Measurements from ENCODE around the gene GTF2H1.
"Not testable (repeated sequence)": the region's sequence is repeated elsewhere in the genome, so short reads cannot be mapped to it uniquely, and the experiment has no call there.

Gene GTF2H1

GRCh38 chr11:18383388-18384156, 61.2 kb downstream of the GTF2H1 start:
- peak; percentile 84 for DNase-seq

- no peak for DNase-seq
Measured at GRCh38 chr11:18384157-18384641, 61.8 kb downstream of the GTF2H1 start.

- no peak for DNase-seq
Measured at GRCh38 chr11:18390088-18390487, 67.7 kb downstream of the GTF2H1 start.

GRCh38 chr11:18392434-18393321, 70.3 kb downstream of the GTF2H1 start:
- DNase-seq = no peak

GRCh38 chr11:18393581-18394274, 71.4 kb downstream of the GTF2H1 start:
- DNase-seq = no peak

- DNase-seq = peak; percentile 98
Measured at GRCh38 chr11:18394275-18394927, 72.0 kb downstream of the GTF2H1 start, which contains the start of gene LDHA. Gene LDHA, plus strand, starts transcription at chr11:18394563. Its CDS starts 2,280 bp downstream, at chr11:18396843.

GRCh38 chr11:18394928-18395734, 72.8 kb downstream of the GTF2H1 start:
- no peak for DNase-seq

GRCh38 chr11:18395735-18396504, 73.6 kb downstream of the GTF2H1 start:
- DNase-seq = peak; percentile 98

- no peak for DNase-seq
Measured at GRCh38 chr11:18397921-18398320, 75.6 kb downstream of the GTF2H1 start.

- not testable (repeated sequence) for DNase-seq
Measured at GRCh38 chr11:18401077-18401476, 78.7 kb downstream of the GTF2H1 start.

- no peak for DNase-seq
Measured at GRCh38 chr11:18404062-18404461, 81.7 kb downstream of the GTF2H1 start.

GRCh38 chr11:18407400-18407799, 85.0 kb downstream of the GTF2H1 start:
- not testable (repeated sequence) for DNase-seq

- DNase-seq = peak; percentile 36
Measured at GRCh38 chr11:18408558-18409291, 86.4 kb downstream of the GTF2H1 start.

- no peak for DNase-seq
Measured at GRCh38 chr11:18416459-18416858, 94.1 kb downstream of the GTF2H1 start.

All from CD4-positive, alpha-beta T cell treated with Interleukin-21 for 1 hour (primary cell).